OCI-LY3 (cell line): ENCODE results near the gene C1QTNF3.
"Not testable (repeated sequence)": the region's sequence is repeated elsewhere in the genome, so short reads cannot be mapped to it uniquely, and the experiment has no call there.

ENCODE experiments used
- H2AFZ ChIP-seq: fragments of 200-600, 300-600 bp; shearing (Covaris generic); 2 replicates; pipeline ENCODE4 v1.6.0; 2014; ENCODE audit warnings: antibody characterized with exemption, low read depth, low read length
- H3K27ac ChIP-seq: fragments of 200-600, 300-600 bp; sonication (generic); 2 replicates; pipeline ENCODE4 v1.5.1; 2014; ENCODE audit warnings: mild to moderate bottlenecking, low read length, moderate library complexity, mixed read lengths
- H3K27me3 ChIP-seq: fragments of 200-600, 300-600 bp; sonication (generic); 2 replicates; pipeline ENCODE4 v1.6.1; 2014; ENCODE audit warnings: low read depth, low read length, mixed read lengths
- H3K36me3 ChIP-seq: fragments of 200-600, 300-600 bp; sonication (generic); replicated peaks from 2 replicates; pipeline ENCODE3; 2014; ENCODE audit warnings: low read depth, low read length, mixed read lengths
- H3K4me1 ChIP-seq: fragments of 300-600, 200-600 bp; sonication (generic); 2 replicates; pipeline ENCODE4 v1.6.1; 2014; ENCODE audit warnings: low read length, mixed read lengths
- H3K4me2 ChIP-seq: fragments of 200-600, 300-600 bp; sonication (generic); 2 replicates; pipeline ENCODE4 v1.6.1; 2014; ENCODE audit warnings: low read length, mixed read lengths
- H3K4me3 ChIP-seq: fragments of 300-600, 200-600 bp; sonication (generic); 2 replicates; pipeline ENCODE4 v1.5.1; 2014; ENCODE audit warnings: antibody characterized with exemption, mild to moderate bottlenecking, low read length, moderate library complexity
- H3K79me2 ChIP-seq: fragments of 300-600, 200-600 bp; shearing (Covaris generic); 2 replicates; pipeline ENCODE4 v1.6.1; 2014; ENCODE audit warnings: mild to moderate bottlenecking, low read length, mixed read lengths
- H3K9ac ChIP-seq: fragments of 300-600, 200-600 bp; shearing (Covaris generic); 2 replicates; pipeline ENCODE4 v1.6.0; 2014; ENCODE audit warnings: mild to moderate bottlenecking, low read length, moderate library complexity
- H3K9me3 ChIP-seq: fragments of 200-600, 300-600 bp; shearing (Covaris generic); 2 replicates; pipeline ENCODE4 v1.6.1; 2014; ENCODE audit warnings: low read length, mixed read lengths; ENCODE audit not compliant: insufficient read depth
- H4K20me1 ChIP-seq: fragments of 200-600, 300-600 bp; sonication (generic); 2 replicates; pipeline ENCODE4 v1.6.1; 2016; ENCODE audit warnings: low read length, mixed read lengths; ENCODE audit not compliant: insufficient read depth
- CTCF ChIP-seq: fragments of 200-600, 300-600 bp; sonication (generic); IDR thresholded peaks from 2 replicates; pipeline ENCODE4 v1.5.1; 2014; ENCODE audit warnings: antibody characterized with exemption, low read length, low read depth
- EZH2phosphoT487 ChIP-seq: fragments of 200-600 bp; shearing (Covaris generic); IDR thresholded peaks from 2 replicates; pipeline ENCODE4 v1.6.1; 2018; ENCODE audit warnings: antibody characterized with exemption, mixed run types, low read depth

C1QTNF3 gene

GRCh38 chr5:34043099-34043876 is at the start of gene C1QTNF3:
Gene C1QTNF3, minus strand, starts transcription at chr5:34043213. Its CDS starts 88 bp downstream, at chr5:34043125.
- H3K9ac ChIP-seq, result no peak within 1 kb of the TSS
- no peaks in the 10 kb centered on the region for H3K27me3 ChIP-seq
- no peaks in the 10 kb centered on the region for H3K36me3 ChIP-seq
- TF ChIP-seq CTCF (no peak), EZH2phosphoT487 (no peak)
- no peaks in the 10 kb centered on the region for H4K20me1 ChIP-seq
- H3K4me3 ChIP-seq, result no peak within 1 kb of the TSS
- no peak within 1 kb of the TSS for H3K4me2 ChIP-seq
- no peaks in the 10 kb centered on the region for H3K4me1 ChIP-seq
- H3K79me2 ChIP-seq, result no peaks in the 10 kb centered on the region
- H3K9me3 ChIP-seq, result no peaks in the 10 kb centered on the region
- no peak within 1 kb of the TSS for H2AFZ ChIP-seq
- H3K27ac ChIP-seq, result no peak within 1 kb of the TSS

- not testable (repeated sequence) for H3K9me3 ChIP-seq, H3K4me3 ChIP-seq, H2AFZ ChIP-seq, H3K79me2 ChIP-seq, H3K27me3 ChIP-seq, H3K27ac ChIP-seq, H4K20me1 ChIP-seq, H3K4me2 ChIP-seq, H3K4me1 ChIP-seq, H3K36me3 ChIP-seq, H3K9ac ChIP-seq
These were observed 48.0 kb upstream of the C1QTNF3 start for GRCh38 chr5:34091039-34091438.

GRCh38 chr5:34089802-34090201 is 46.8 kb upstream of the C1QTNF3 start:
- H3K9me3 ChIP-seq, H2AFZ ChIP-seq, H3K4me2 ChIP-seq, H3K4me1 ChIP-seq, H3K9ac ChIP-seq, H3K4me3 ChIP-seq, H3K79me2 ChIP-seq, H4K20me1 ChIP-seq, H3K36me3 ChIP-seq, H3K27ac ChIP-seq, H3K27me3 ChIP-seq: not testable (repeated sequence)

GRCh38 chr5:34087728-34088127 is 44.7 kb upstream of the C1QTNF3 start:
- H3K4me3 ChIP-seq, H3K4me2 ChIP-seq, H3K36me3 ChIP-seq: not testable (repeated sequence)

GRCh38 chr5:34083898-34084297 is 40.9 kb upstream of the C1QTNF3 start:
- not testable (repeated sequence) for H3K27me3 ChIP-seq, H3K27ac ChIP-seq, H3K4me3 ChIP-seq, H4K20me1 ChIP-seq, H3K79me2 ChIP-seq, H2AFZ ChIP-seq, H3K36me3 ChIP-seq, H3K9me3 ChIP-seq, H3K4me2 ChIP-seq, H3K4me1 ChIP-seq, H3K9ac ChIP-seq

More at GRCh38 chr5:34087728-34088127, 44.7 kb upstream of the C1QTNF3 start:
- not testable (repeated sequence) for H3K9ac ChIP-seq, H3K27me3 ChIP-seq, H4K20me1 ChIP-seq, H3K9me3 ChIP-seq, H2AFZ ChIP-seq, H3K4me1 ChIP-seq, H3K79me2 ChIP-seq, H3K27ac ChIP-seq

- H3K9ac ChIP-seq, H3K79me2 ChIP-seq, H3K36me3 ChIP-seq, H3K4me1 ChIP-seq, H4K20me1 ChIP-seq, H2AFZ ChIP-seq, H3K4me3 ChIP-seq, H3K9me3 ChIP-seq, H3K27ac ChIP-seq, H3K27me3 ChIP-seq, H3K4me2 ChIP-seq: not testable (repeated sequence)
These were observed 36.5 kb upstream of the C1QTNF3 start for GRCh38 chr5:34079505-34079904.

- H3K27me3 ChIP-seq, H3K27ac ChIP-seq, H3K9me3 ChIP-seq, H3K79me2 ChIP-seq, H3K4me1 ChIP-seq, H3K9ac ChIP-seq, H3K4me2 ChIP-seq, H3K36me3 ChIP-seq, H4K20me1 ChIP-seq, H2AFZ ChIP-seq, H3K4me3 ChIP-seq: not testable (repeated sequence)
These were observed 34.6 kb upstream of the C1QTNF3 start for GRCh38 chr5:34077636-34078035.

- H3K9me3 ChIP-seq, H4K20me1 ChIP-seq, H3K79me2 ChIP-seq, H3K4me3 ChIP-seq, H3K27me3 ChIP-seq, H2AFZ ChIP-seq, H3K36me3 ChIP-seq, H3K9ac ChIP-seq, H3K4me1 ChIP-seq, H3K4me2 ChIP-seq, H3K27ac ChIP-seq: not testable (repeated sequence)
These were observed 33.8 kb upstream of the C1QTNF3 start for GRCh38 chr5:34076719-34077364.

GRCh38 chr5:34074472-34074871 is 31.5 kb upstream of the C1QTNF3 start:
- H3K4me2 ChIP-seq, H3K36me3 ChIP-seq, H3K9ac ChIP-seq, H3K4me1 ChIP-seq, H4K20me1 ChIP-seq, H3K9me3 ChIP-seq, H3K27me3 ChIP-seq, H3K79me2 ChIP-seq, H2AFZ ChIP-seq, H3K27ac ChIP-seq, H3K4me3 ChIP-seq: not testable (repeated sequence)
